Activated CD4-positive, alpha-beta T cell treated with anti-CD3 and anti-CD28 coated beads for 36 hours (primary cell): ENCODE data around the gene PRSS3. TPM values are rescaled to one million over a fixed set of nuclear protein-coding genes. Genes with fewer than 3 reads are reported as not detected.
"Not testable (repeated sequence)": the region's sequence is repeated elsewhere in the genome, so short reads cannot be mapped to it uniquely, and the experiment has no call there.

ENCODE experiments used
- ATAC-seq: fragments of 200-7000 bp; cut with Tn5 transposase; one replicate; pipeline ENCODE4 v1.10.0; 2021; ENCODE audit warnings: mild to moderate bottlenecking, moderate library complexity
- CTCF ChIA-PET: fragments of 350-600 bp; sonication (Branson Sonifier 250); formaldehyde crosslinking; loops from one replicate; lab custom pipeline; 2021; ENCODE audit warnings: antibody characterized with exemption; lab: Charles Lee
- POLR2A ChIA-PET: fragments of 350-600 bp; sonication (Branson Sonifier 250); formaldehyde crosslinking; loops from one replicate; lab custom pipeline; 2021; ENCODE audit warnings: antibody characterized with exemption, inconsistent platforms; lab: Charles Lee
- DNase-seq: peaks from one replicate; pipeline ENCODE4 v3.0.0-alpha.2; 2020
- H3K27ac Mint-ChIP-seq: one replicate; pipeline ENCODE4 v1.8.0; 2021; ENCODE audit warnings: mixed read lengths
- H3K27me3 Mint-ChIP-seq: one replicate; pipeline ENCODE4 v1.8.0; 2021; ENCODE audit warnings: mixed read lengths
- H3K36me3 Mint-ChIP-seq: one replicate; pipeline ENCODE4 v1.8.0; 2021; ENCODE audit warnings: low read depth, mixed read lengths
- H3K4me1 Mint-ChIP-seq: one replicate; pipeline ENCODE4 v1.8.0; 2021; ENCODE audit warnings: mixed read lengths
- H3K4me3 Mint-ChIP-seq: one replicate; pipeline ENCODE4 v1.8.0; 2021; ENCODE audit warnings: mild to moderate bottlenecking, moderate library complexity, mixed read lengths
- H3K9me3 Mint-ChIP-seq: one replicate; pipeline ENCODE4 v1.8.0; 2021; ENCODE audit warnings: low read depth, mixed read lengths
- intact Hi-C, 2 experiments: fragments of 100-400 bp; cut with DNase I in 1 of 2; cut with micrococcal nuclease in 1 of 2; formaldehyde crosslinking; loops; one replicate each; pipeline versions ENCODE4 v1.14.2 to v1.15.1; 2022 to 2024; cut with DNase I, micrococcal nuclease
- total RNA-seq, 2 experiments: library from RNA; stranded (reverse); gene quantifications; one replicate each; pipeline ENCODE4 v1.2.3, GENCODE V29; 2021

PRSS3 gene
- total RNA-seq, 2 experiments from 2014 or later: not detected

GRCh38 chr9:33843312-33843961 lies 48.1 kb downstream of the PRSS3 start:
- Mint-ChIP-seq H3K9me3 (no peaks in the 10 kb centered on the region), H3K27me3 (no peaks in the 10 kb centered on the region), H3K4me3 (no peak overlapping the region), H3K36me3 (peaks cover 19% of the 10 kb centered on the region), H3K27ac (no peak overlapping the region), H3K4me1 (peaks cover 57% of the 10 kb centered on the region)
- CTCF ChIA-PET: interaction anchor here (0.7 to 1.4 kb wide), 6 partner anchors 15 to 56 kb away, joined by 3 to 5 read pairs (median 3); no protein-coding TSS in a partner anchor
- DNase-seq (no peak), ATAC-seq (no peak)
- intact Hi-C loops: no loop called here
- POLR2A ChIA-PET: no interaction called here

GRCh38 chr9:33846231-33846630 lies 50.9 kb downstream of the PRSS3 start:
- Mint-ChIP-seq H3K9me3 (no peaks in the 10 kb centered on the region), H3K27ac (no peak overlapping the region), H3K4me3 (no peak overlapping the region), H3K27me3 (no peaks in the 10 kb centered on the region), H3K36me3 (peaks cover 14% of the 10 kb centered on the region), H3K4me1 (peaks cover 51% of the 10 kb centered on the region)
- DNase-seq (no peak), ATAC-seq (no peak)
- ChIA-PET CTCF (no interaction called here), POLR2A (no interaction called here)
- intact Hi-C loops: no loop called here

- DNase-seq, ATAC-seq, POLR2A ChIA-PET, H3K27me3 Mint-ChIP-seq, intact Hi-C loops, H3K27ac Mint-ChIP-seq, H3K4me3 Mint-ChIP-seq, H3K9me3 Mint-ChIP-seq: not testable (repeated sequence)
- CTCF ChIA-PET: interaction anchor here (1.5 to 4.7 kb wide), 2 partner anchors 12 to 33 kb away, joined by 3 to 27 read pairs; partner anchors contain the start of gene UBE2R2
- Mint-ChIP-seq H3K4me1 (peaks cover 40% of the 10 kb centered on the region), H3K36me3 (peaks cover 14% of the 10 kb centered on the region)
These were observed 52.5 kb downstream of the PRSS3 start for GRCh38 chr9:33847894-33848205.

Other genes starting within 250 kb of the PRSS3 start
- 10 to 100 TPM; 47.7 to 49.5 TPM for gene UBE2R2, start 21.6 kb downstream of the PRSS3 start, total RNA-seq